Measurements from ENCODE around the gene ZNF653. TPM values are rescaled to one million over a fixed set of nuclear protein-coding genes. Genes with fewer than 3 reads are reported as not detected.
A peak's percentile ranks its signal among the peaks of the same experiment; 100 is the strongest.

Gene ZNF653
- total RNA-seq, 6 experiments from 2014 or later = 2.7 to 7.0 (median 3.9) TPM

GRCh38 chr19:11445141-11445540, 60.5 kb downstream of the ZNF653 start:
- 74% methylated on average over 2 of the region's 13 CpGs for WGBS (ENCODE audit: insufficient coverage, low coverage, low lambda C conversion rate, missing lambda C conversion rate)
- H3K27me3 ChIP-seq = no peaks in the 10 kb centered on the region
- no peaks in the 10 kb centered on the region for H3K4me1 ChIP-seq
- DNase-seq (no peak), ATAC-seq (no peak)
- no peaks in the 10 kb centered on the region for H3K9me3 ChIP-seq
- TF ChIP-seq POLR2A (IDR thresholded peaks at IDR 0.05) = no peak
- TF ChIP-seq, protein P1, sequence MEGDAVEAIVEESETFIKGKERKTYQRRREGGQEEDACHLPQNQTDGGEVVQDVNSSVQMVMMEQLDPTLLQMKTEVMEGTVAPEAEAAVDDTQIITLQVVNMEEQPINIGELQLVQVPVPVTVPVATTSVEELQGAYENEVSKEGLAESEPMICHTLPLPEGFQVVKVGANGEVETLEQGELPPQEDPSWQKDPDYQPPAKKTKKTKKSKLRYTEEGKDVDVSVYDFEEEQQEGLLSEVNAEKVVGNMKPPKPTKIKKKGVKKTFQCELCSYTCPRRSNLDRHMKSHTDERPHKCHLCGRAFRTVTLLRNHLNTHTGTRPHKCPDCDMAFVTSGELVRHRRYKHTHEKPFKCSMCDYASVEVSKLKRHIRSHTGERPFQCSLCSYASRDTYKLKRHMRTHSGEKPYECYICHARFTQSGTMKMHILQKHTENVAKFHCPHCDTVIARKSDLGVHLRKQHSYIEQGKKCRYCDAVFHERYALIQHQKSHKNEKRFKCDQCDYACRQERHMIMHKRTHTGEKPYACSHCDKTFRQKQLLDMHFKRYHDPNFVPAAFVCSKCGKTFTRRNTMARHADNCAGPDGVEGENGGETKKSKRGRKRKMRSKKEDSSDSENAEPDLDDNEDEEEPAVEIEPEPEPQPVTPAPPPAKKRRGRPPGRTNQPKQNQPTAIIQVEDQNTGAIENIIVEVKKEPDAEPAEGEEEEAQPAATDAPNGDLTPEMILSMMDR (IDR thresholded peaks at IDR 0.05) = no peak
- H3K4me3 ChIP-seq = no peak overlapping the region
- peaks cover 0 to 69% (median 30%) of the 10 kb centered on the region in 4 donors for H3K36me3 ChIP-seq
- intact Hi-C loops (cut with DNase I) = loop anchor here in 1 of 2 donors (10.0 kb wide), 2 partner anchors 60 to 150 kb away; partner anchors contain the start of genes EPOR and TSPAN16
- no peak overlapping the region for H3K27ac ChIP-seq

GRCh38 chr19:11444059-11444458, 61.6 kb downstream of the ZNF653 start:
- no peaks in the 10 kb centered on the region for H3K9me3 ChIP-seq
- no peaks in the 10 kb centered on the region for H3K27me3 ChIP-seq
- no peak overlapping the region for H3K27ac ChIP-seq
- TF ChIP-seq POLR2A (IDR thresholded peaks at IDR 0.05) = no peak
- TF ChIP-seq, protein P1 (IDR thresholded peaks at IDR 0.05) = no peak
- 71% methylated on average over 1 of the region's 5 CpGs for WGBS (ENCODE audit: insufficient coverage, low coverage, low lambda C conversion rate, missing lambda C conversion rate)
- DNase-seq (no peak), ATAC-seq (no peak)
- no peaks in the 10 kb centered on the region for H3K4me1 ChIP-seq
- H3K36me3 ChIP-seq = peaks cover 0 to 73% (median 34%) of the 10 kb centered on the region in 4 donors
- intact Hi-C loops (cut with DNase I) = loop anchor here in 1 of 2 donors (10.0 kb wide), 2 partner anchors 59 to 149 kb away; partner anchors contain the start of genes EPOR and TSPAN16
- H3K4me3 ChIP-seq = no peak overlapping the region

DNA sequence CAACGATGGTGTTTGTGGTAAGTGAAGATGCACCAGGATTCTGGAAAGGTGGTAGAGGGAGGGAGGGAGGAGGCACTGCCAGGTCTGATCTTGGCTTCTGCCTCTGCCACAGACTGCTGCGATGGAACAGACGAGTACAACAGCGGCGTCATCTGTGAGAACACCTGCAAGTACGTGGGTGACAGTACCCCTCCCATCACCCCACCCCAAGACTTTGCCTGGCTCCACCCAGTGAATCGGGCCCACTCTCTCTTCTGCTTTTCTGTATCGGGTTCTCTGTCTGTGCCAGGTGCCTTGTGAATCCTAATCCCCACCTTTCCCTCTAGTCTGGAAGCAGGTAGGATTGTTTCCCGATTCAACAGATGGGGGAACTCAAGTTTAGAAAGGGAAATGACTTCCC, 67.7 kb downstream of the ZNF653 start:
- H3K27me3 ChIP-seq = no peaks in the 10 kb centered on the region
- no peak overlapping the region for H3K27ac ChIP-seq
- H3K9me3 ChIP-seq = no peaks in the 10 kb centered on the region
- DNase-seq = no peak
- peaks cover 0 to 60% (median 29%) of the 10 kb centered on the region in 4 donors for H3K36me3 ChIP-seq
- 97% methylated on average over 4 of the region's 9 CpGs for WGBS (ENCODE audit: insufficient coverage, low coverage, low lambda C conversion rate, missing lambda C conversion rate)
- peaks cover 0 to 11% (median 5%) of the 10 kb centered on the region in 4 donors for H3K4me1 ChIP-seq
- intact Hi-C loops (cut with DNase I) = no loop called here
- TF ChIP-seq, protein P1 (IDR thresholded peaks at IDR 0.05) = no peak
- TF ChIP-seq POLR2A (IDR thresholded peaks at IDR 0.05) = no peak
- no peak for ATAC-seq
- no peak overlapping the region for H3K4me3 ChIP-seq

DNA sequence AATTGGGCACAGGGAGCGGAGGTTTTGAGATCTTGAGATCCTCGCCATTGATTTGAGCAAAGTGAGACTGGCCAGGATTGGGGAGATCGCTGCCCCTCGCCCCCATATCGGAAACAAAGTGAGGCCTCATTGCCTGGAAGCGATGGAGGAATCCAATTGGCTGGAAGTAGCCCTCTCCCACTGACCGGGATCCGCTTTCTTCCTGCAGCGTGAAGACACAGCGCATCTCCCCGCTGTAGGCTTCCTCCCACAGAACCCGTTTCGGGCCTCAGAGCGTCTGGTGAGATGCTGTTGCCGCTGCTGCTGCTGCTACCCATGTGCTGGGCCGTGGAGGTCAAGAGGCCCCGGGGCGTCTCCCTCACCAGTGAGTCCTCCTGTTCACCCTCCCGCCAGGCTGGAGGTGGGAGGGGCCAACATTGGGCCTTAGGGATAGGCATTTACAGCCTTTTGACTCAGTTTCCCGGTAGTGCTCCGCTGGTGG, 69.8 kb downstream of the ZNF653 start:
- peak in 1 of 4 donors; percentile 1 for ATAC-seq
- Histone ChIP-seq H3K4me3 (peak overlapping the region; percentile 72 to 89 (median 83)), H3K4me1 (peaks cover 0 to 11% (median 5%) of the 10 kb centered on the region in 4 donors), H3K36me3 (peaks cover 0 to 39% (median 15%) of the 10 kb centered on the region in 4 donors), H3K9me3 (no peaks in the 10 kb centered on the region), H3K27me3 (no peaks in the 10 kb centered on the region), H3K27ac (peak overlapping the region; percentile 47 to 72 (median 67))
- intact Hi-C loops (cut with DNase I) = no loop called here
- DNase-seq = peak in 2 of 3 donors; percentile 47 to 60
- 0% methylated on average over 8 of the region's 21 CpGs for WGBS (ENCODE audit: insufficient coverage, low coverage, low lambda C conversion rate, missing lambda C conversion rate)
- TF ChIP-seq, protein P1 (IDR thresholded peaks at IDR 0.05) = no peak
- peak; percentile 3 for TF ChIP-seq POLR2A (IDR thresholded peaks at IDR 0.05)

Data from right lobe of liver (tissue), 6 donors.